ENCODE results near the gene C9orf43.
"Not testable (repeated sequence)": the region's sequence is repeated elsewhere in the genome, so short reads cannot be mapped to it uniquely, and the experiment has no call there.

The C9orf43 gene

DNA sequence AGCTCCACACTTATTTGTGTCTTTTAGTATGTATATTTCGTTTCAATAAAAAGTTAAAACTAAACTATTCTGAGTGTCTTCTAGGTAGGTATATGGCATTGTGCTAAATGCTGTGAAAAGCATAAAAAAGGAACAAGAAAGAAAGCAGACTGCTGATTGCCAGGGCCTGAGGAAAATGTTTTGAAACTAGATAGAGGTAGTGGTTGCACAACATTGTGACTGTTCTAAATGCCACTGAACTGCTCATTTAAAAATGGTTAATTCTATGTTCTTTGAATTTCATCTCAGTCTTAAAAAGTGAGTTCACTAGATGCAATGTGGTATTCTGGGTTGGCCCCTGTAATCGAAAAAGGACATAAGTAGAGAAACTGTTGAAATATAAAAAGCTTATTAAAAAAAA is 6.9 kb upstream of the C9orf43 start:
- no peak overlapping the region for H2BK12ac ChIP-seq (ENCODE audit: low read length)
- no peak overlapping the region for H3K4me3 ChIP-seq (ENCODE audit: low read length in 2 of 2)
- no peaks in the 10 kb centered on the region for H3K9me3 ChIP-seq (replicated peaks in 1 of 2; ENCODE audit: control insufficient read depth in 2 of 2, insufficient read depth in 1 of 2, low read depth in 1 of 2, low read length in 2 of 2)
- DNase-seq (ENCODE audit: low spot score), result no peak
- no peak overlapping the region for H3K23ac ChIP-seq (ENCODE audit: low read depth, low read length, poor library complexity)
- H3K27ac ChIP-seq (replicated peaks; ENCODE audit: low read length), result no peak overlapping the region
- no peak overlapping the region for H4K8ac ChIP-seq (ENCODE audit: low read depth, low read length)
- no peaks in the 10 kb centered on the region for H3K79me1 ChIP-seq (ENCODE audit: low read depth, low read length)
- no peak overlapping the region for H3K18ac ChIP-seq (ENCODE audit: low read length)
- H2BK5ac ChIP-seq (ENCODE audit: low read length), result no peak overlapping the region
- no peak overlapping the region for H3K4me2 ChIP-seq (ENCODE audit: insufficient read depth, low read length, poor library complexity, severe bottlenecking)
- no peak overlapping the region for H3K4ac ChIP-seq (ENCODE audit: low read length)
- no peaks in the 10 kb centered on the region for H3K27me3 ChIP-seq (ENCODE audit: control insufficient read depth in 3 of 3, insufficient read depth in 3 of 3, low read depth in 1 of 3, low read length in 3 of 3)
- peaks cover 4 to 6% of the 10 kb centered on the region in 2 donors for H3K4me1 ChIP-seq (ENCODE audit: control insufficient read depth in 2 of 2, insufficient read depth in 1 of 2, low read depth in 1 of 2, low read length in 2 of 2)
- no peak overlapping the region for H3K14ac ChIP-seq (ENCODE audit: low read length)
- no CpG with 5 or more reads among the region's 2 CpGs for WGBS, 2 donors (ENCODE audit: extremely low coverage in 2 of 2, insufficient read length in 2 of 2, insufficient replicate concordance in 1 of 2)
- H2BK120ac ChIP-seq (ENCODE audit: low read depth, low read length), result no peak overlapping the region
- no peak overlapping the region for H4K91ac ChIP-seq (ENCODE audit: low read depth, low read length, poor library complexity)
- H2AFZ ChIP-seq (ENCODE audit: low read length), result no peak overlapping the region
- no peak overlapping the region for H2AK5ac ChIP-seq (ENCODE audit: low read depth, low read length)
- no peak overlapping the region for H2BK15ac ChIP-seq (ENCODE audit: low read length)
- no peak overlapping the region for H3K9ac ChIP-seq (ENCODE audit: low read depth, low read length, poor library complexity)
- H3K36me3 ChIP-seq (replicated peaks in 1 of 2; ENCODE audit: control insufficient read depth in 2 of 2, insufficient read depth in 2 of 2, low read length in 2 of 2), result peaks cover 9 to 19% of the 10 kb centered on the region in 2 donors

GRCh38 chr9:113406353-113406752 is 4.2 kb upstream of the C9orf43 start:
- H3K4me2 ChIP-seq (ENCODE audit: insufficient read depth, low read length, poor library complexity, severe bottlenecking); H3K27ac ChIP-seq (replicated peaks; ENCODE audit: low read length); H2BK120ac ChIP-seq (ENCODE audit: low read depth, low read length); H3K14ac ChIP-seq (ENCODE audit: low read length); H3K27me3 ChIP-seq (ENCODE audit: control insufficient read depth in 3 of 3, insufficient read depth in 3 of 3, low read depth in 1 of 3, low read length in 3 of 3); H3K4me3 ChIP-seq (ENCODE audit: low read length in 2 of 2); H2BK15ac ChIP-seq (ENCODE audit: low read length); H3K18ac ChIP-seq (ENCODE audit: low read length); H2BK12ac ChIP-seq (ENCODE audit: low read length); H4K91ac ChIP-seq (ENCODE audit: low read depth, low read length, poor library complexity); H3K4me1 ChIP-seq (ENCODE audit: control insufficient read depth in 2 of 2, insufficient read depth in 1 of 2, low read depth in 1 of 2, low read length in 2 of 2); H2AFZ ChIP-seq (ENCODE audit: low read length); H2BK5ac ChIP-seq (ENCODE audit: low read length); H3K9me3 ChIP-seq (replicated peaks in 1 of 2; ENCODE audit: control insufficient read depth in 2 of 2, insufficient read depth in 1 of 2, low read depth in 1 of 2, low read length in 2 of 2); H4K8ac ChIP-seq (ENCODE audit: low read depth, low read length); H2AK5ac ChIP-seq (ENCODE audit: low read depth, low read length); H3K4ac ChIP-seq (ENCODE audit: low read length); DNase-seq (ENCODE audit: low spot score); H3K79me1 ChIP-seq (ENCODE audit: low read depth, low read length); H3K23ac ChIP-seq (ENCODE audit: low read depth, low read length, poor library complexity); H3K9ac ChIP-seq (ENCODE audit: low read depth, low read length, poor library complexity): not testable (repeated sequence)
- H3K36me3 ChIP-seq (replicated peaks in 1 of 2; ENCODE audit: control insufficient read depth in 2 of 2, insufficient read depth in 2 of 2, low read length in 2 of 2), result peaks cover 12 to 30% of the 10 kb centered on the region in 2 donors
- no CpG with 5 or more reads among the region's 9 CpGs for WGBS, 2 donors (ENCODE audit: extremely low coverage in 2 of 2, insufficient read length in 2 of 2, insufficient replicate concordance in 1 of 2)

GRCh38 chr9:113406873-113407511 is 3.6 kb upstream of the C9orf43 start:
- H2BK120ac ChIP-seq (ENCODE audit: low read depth, low read length); H4K91ac ChIP-seq (ENCODE audit: low read depth, low read length, poor library complexity); H2AFZ ChIP-seq (ENCODE audit: low read length); H3K4me2 ChIP-seq (ENCODE audit: insufficient read depth, low read length, poor library complexity, severe bottlenecking); H2AK5ac ChIP-seq (ENCODE audit: low read depth, low read length); H4K8ac ChIP-seq (ENCODE audit: low read depth, low read length); H3K9me3 ChIP-seq (replicated peaks in 1 of 2; ENCODE audit: control insufficient read depth in 2 of 2, insufficient read depth in 1 of 2, low read depth in 1 of 2, low read length in 2 of 2); H2BK15ac ChIP-seq (ENCODE audit: low read length); H3K27me3 ChIP-seq (ENCODE audit: control insufficient read depth in 3 of 3, insufficient read depth in 3 of 3, low read depth in 1 of 3, low read length in 3 of 3); H3K23ac ChIP-seq (ENCODE audit: low read depth, low read length, poor library complexity); H3K79me1 ChIP-seq (ENCODE audit: low read depth, low read length); H3K4ac ChIP-seq (ENCODE audit: low read length); H3K4me3 ChIP-seq (ENCODE audit: low read length in 2 of 2); H3K9ac ChIP-seq (ENCODE audit: low read depth, low read length, poor library complexity); H3K18ac ChIP-seq (ENCODE audit: low read length); H3K14ac ChIP-seq (ENCODE audit: low read length); H3K27ac ChIP-seq (replicated peaks; ENCODE audit: low read length); H2BK5ac ChIP-seq (ENCODE audit: low read length); H2BK12ac ChIP-seq (ENCODE audit: low read length); H3K4me1 ChIP-seq (ENCODE audit: control insufficient read depth in 2 of 2, insufficient read depth in 1 of 2, low read depth in 1 of 2, low read length in 2 of 2): not testable (repeated sequence)
- WGBS, 2 donors (ENCODE audit: extremely low coverage in 2 of 2, insufficient read length in 2 of 2, insufficient replicate concordance in 1 of 2), result no CpG with 5 or more reads among the region's 7 CpGs
- peaks cover 12 to 30% of the 10 kb centered on the region in 2 donors for H3K36me3 ChIP-seq (replicated peaks in 1 of 2; ENCODE audit: control insufficient read depth in 2 of 2, insufficient read depth in 2 of 2, low read length in 2 of 2)
- DNase-seq (ENCODE audit: low spot score), result peak; percentile 50

GRCh38 chr9:113409481-113409880 is 1.1 kb upstream of the C9orf43 start:
- Histone ChIP-seq H3K27ac (replicated peaks; ENCODE audit: low read length) (no peak overlapping the region), H3K18ac (ENCODE audit: low read length) (no peak overlapping the region), H3K9me3 (replicated peaks in 1 of 2; ENCODE audit: control insufficient read depth in 2 of 2, insufficient read depth in 1 of 2, low read depth in 1 of 2, low read length in 2 of 2) (no peaks in the 10 kb centered on the region), H3K36me3 (replicated peaks in 1 of 2; ENCODE audit: control insufficient read depth in 2 of 2, insufficient read depth in 2 of 2, low read length in 2 of 2) (peaks cover 12 to 30% of the 10 kb centered on the region in 2 donors), H3K27me3 (ENCODE audit: control insufficient read depth in 3 of 3, insufficient read depth in 3 of 3, low read depth in 1 of 3, low read length in 3 of 3) (no peaks in the 10 kb centered on the region), H4K91ac (ENCODE audit: low read depth, low read length, poor library complexity) (no peak overlapping the region), H3K9ac (ENCODE audit: low read depth, low read length, poor library complexity) (peak overlapping the region; percentile 98), H2AK5ac (ENCODE audit: low read depth, low read length) (no peak overlapping the region), H3K79me1 (ENCODE audit: low read depth, low read length) (peaks cover 8% of the 10 kb centered on the region), H3K4me1 (ENCODE audit: control insufficient read depth in 2 of 2, insufficient read depth in 1 of 2, low read depth in 1 of 2, low read length in 2 of 2) (peaks cover 4 to 9% of the 10 kb centered on the region in 2 donors), H3K4me2 (ENCODE audit: insufficient read depth, low read length, poor library complexity, severe bottlenecking) (peak overlapping the region; percentile 77), H2BK12ac (ENCODE audit: low read length) (no peak overlapping the region), H2BK15ac (ENCODE audit: low read length) (no peak overlapping the region), H4K8ac (ENCODE audit: low read depth, low read length) (no peak overlapping the region), H2BK120ac (ENCODE audit: low read depth, low read length) (no peak overlapping the region), H3K4ac (ENCODE audit: low read length) (no peak overlapping the region), H3K4me3 (ENCODE audit: low read length in 2 of 2) (peak overlapping the region; percentile 88 to 96), H3K14ac (ENCODE audit: low read length) (no peak overlapping the region), H2BK5ac (ENCODE audit: low read length) (no peak overlapping the region), H2AFZ (ENCODE audit: low read length) (peak overlapping the region; percentile 88), H3K23ac (ENCODE audit: low read depth, low read length, poor library complexity) (no peak overlapping the region)
- DNase-seq (ENCODE audit: low spot score), result no peak
- no CpG with 5 or more reads among the region's 10 CpGs for WGBS, 2 donors (ENCODE audit: extremely low coverage in 2 of 2, insufficient read length in 2 of 2, insufficient replicate concordance in 1 of 2)
